ENCODE measurements around the gene ENDOG.
"Not testable (repeated sequence)": the region's sequence is repeated elsewhere in the genome, so short reads cannot be mapped to it uniquely, and the experiment has no call there.

Gene ENDOG

DNA sequence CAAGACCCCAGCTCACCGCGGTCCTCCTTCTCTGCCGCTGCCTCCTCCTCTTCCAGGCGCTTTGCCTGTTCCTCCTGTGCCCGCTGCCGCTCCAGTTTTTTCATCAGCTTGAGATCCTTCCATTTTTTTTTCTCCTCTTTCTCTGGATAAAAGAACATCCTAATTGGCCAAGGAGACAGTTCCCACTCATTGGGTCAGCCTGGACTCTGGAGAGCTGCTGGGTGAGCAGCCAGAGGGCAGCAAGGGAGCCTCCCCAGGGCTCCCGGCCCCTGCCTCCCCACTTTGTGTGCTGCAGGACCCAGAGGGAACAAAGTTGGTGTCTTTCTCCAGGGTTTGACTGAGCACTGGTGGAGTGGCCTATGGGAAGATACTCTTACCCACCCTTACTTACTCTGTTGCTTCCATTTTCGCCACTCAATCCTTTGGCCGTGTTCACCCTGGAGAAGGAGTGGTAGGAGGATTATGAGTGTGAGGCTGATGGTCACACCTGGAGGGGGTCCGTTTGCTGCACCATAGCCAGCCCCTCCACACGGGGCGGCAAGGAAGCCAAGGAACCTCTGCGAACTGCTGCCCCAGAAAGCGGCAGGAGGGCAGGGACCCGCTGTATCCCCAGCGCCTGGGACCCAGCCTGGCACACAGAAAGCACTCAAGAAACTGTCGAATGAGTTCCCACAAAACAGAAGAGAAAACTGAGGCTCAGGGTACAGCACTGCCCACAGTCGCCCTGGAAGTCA lies 10.6 kb downstream of the ENDOG start:
- DNase-seq (ENCODE audit: low read depth) = no peak

DNA sequence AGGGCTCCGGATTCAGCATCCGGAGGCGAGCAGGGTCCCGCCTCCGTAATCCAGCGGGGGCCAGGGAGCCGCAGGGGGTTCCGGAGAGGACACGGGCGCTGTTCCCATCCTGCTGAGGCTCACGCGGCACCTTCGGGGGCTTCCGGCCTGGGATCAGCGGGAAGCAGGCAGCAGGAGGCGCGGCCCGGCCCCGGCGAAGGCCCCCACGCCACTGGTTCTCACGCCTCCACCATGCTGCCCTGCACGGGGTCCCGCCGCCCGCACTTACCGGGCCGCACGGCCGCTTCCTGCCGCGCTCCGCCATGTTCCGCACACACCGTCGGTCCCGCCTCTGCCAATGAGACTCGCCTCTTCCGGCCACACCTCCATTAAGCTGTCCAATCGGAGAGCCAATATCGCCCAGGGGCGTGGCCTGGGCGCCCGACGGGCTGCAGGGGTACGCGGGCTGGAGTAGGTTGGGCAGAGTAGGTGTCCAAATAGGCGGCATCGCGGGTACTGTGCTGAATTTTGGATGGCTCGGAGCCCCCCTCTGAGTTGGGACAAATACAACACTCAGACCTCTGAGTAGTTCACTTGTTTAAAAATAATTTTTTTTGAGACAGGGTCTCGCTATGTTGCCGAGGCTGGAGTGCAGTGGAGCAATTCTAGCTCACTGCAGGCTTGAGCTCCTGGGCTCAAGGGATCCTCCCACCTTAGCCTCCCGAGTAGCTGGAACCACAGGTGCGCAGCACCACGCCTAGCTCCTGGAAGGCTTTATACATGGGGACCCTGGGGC lies 11.4 kb downstream of the ENDOG start, which contains the start of gene SPOUT1:
TSS of gene SPOUT1 (minus strand) at position 318 of the 775 bp plus-strand sequence. CDS start at position 304, 14 bp downstream.
- DNase-seq (ENCODE audit: low read depth) = peak; percentile 91

DNA sequence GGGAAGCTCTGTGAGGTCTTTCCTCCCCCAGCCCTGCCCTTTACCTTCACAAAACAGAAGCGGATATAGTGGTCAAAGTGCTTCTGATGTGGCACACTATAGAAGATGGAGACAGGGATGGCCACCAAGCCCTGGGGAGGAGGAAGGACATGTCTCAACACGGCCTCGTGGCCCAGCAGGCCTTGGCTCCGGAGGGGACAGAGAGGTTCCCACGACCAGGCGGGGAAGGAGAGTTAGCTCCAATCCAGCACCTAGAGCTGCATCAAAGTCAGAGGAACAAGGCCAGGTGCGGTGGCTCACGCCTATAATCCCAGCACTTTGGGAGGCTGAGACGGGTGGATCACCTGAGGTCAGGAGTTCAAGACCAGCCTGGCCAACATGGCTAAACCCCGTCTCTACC lies 15.4 kb downstream of the ENDOG start:
- DNase-seq (ENCODE audit: low read depth) = no peak

DNA sequence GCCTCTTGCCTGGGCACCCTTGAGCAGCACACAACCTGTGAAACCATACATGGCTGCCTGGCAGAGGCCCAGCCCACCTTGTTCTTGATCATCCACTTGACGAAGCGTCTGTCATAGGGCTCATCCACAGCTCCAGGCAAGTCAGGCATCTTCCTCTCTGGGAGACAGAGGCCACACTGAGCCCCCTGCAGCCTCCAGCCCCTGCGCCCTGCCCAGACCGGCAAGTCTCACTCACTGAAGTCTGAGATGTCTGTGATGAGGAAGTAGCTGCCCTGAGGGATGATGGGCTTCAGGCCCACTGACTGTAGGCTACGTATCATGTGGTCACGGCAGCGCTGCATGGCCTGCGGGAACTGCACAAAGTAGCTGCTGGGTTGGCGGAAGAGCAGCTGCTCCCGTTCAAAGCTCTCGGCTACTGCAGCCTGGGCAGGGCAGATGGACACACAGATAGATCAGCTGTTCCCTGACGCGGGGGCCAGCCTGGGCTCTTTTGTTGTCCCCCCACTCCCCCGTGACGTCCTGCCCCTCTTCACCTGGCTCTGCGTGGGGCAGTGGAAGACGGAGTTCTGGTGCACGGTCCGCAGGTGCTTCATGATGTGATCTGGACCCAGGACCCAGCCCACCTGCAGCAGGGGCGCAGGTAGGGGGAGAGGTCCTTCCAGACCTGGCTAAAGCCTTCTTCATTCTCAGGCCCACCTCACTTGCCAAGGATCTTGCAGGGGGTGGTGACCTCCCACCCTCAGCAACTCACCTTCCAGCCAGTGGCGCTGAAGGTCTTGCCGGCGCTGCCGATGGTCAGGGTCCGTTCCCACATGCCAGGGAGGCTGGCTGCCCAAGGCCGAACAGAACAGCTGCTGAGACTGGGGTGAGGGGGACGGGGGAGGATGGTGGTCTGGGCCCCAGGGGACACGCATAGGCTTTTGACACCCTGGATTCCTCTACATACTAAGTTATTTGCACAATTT lies 17.2 kb downstream of the ENDOG start:
- no peak for DNase-seq (ENCODE audit: low read depth)

DNA sequence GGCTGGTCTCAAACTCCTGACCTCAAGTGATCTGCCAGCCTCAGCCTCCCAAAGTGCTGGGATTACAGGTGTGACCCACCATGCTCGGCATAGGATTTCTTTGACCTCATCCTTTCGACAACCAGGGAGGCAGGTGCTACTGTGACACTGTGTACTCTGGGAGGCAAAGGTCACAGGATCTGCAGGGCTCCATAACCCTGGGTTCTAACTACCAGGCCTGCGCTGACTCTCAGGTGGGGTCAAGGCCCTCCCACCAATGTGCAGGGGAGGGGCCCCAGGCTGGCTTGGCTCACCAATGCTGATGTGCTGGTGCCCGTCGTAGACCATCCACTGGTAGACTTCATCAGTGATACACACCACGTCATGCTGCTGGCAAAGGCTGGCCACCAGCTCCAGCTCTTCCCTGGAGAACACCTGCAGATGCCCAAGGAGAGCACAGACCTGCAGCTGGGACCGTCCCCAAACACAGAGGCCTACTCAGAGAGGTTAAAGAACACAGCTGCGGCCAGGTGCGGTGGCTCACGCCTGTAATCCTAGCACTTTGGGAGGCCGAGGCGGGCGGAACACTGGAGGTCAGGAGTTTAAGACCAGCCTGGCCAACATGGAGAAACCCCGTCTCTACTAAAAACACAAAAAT lies 18.3 kb downstream of the ENDOG start:
- no peak for DNase-seq (ENCODE audit: low read depth)

DNA sequence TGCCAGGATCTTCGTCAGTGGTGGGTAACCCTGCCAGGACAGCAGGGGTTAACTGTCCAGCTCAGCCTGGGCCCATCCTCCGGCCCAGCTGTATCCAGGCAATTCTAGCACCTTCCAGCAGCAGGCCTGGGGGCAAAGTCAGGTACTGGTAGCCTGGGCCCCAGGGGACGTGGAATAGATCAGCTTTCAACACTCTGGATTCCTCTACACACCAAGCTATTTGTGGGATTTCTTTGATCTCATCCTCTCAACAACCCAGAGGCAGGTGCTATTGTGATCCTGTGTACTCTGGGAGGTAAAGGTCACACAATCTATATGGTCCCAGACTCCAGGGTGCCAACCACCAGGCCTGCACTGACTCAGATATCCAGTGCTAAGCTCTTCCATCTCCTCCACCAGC lies 20.0 kb downstream of the ENDOG start:
- DNase-seq (ENCODE audit: low read depth) = no peak

DNA sequence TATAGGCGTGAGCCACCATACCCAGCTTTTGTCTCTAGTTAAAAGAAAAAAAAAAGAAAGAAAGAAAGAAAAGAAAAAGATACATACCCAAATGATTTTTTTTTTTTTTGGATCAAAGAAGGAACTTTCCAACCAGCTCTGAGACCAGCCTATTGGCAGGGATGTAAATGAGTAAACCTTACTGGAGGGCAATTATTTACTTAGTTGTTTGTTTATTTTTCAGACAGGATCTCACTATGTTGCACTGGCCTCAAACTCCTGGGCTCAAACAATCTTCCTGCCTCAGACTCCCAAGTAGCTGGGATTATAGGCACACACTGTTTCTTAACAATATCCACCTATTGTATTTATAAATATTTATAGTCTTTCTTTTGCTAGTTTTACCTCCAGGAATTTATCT lies 22.2 kb downstream of the ENDOG start:
- no peak for DNase-seq (ENCODE audit: low read depth)

DNA sequence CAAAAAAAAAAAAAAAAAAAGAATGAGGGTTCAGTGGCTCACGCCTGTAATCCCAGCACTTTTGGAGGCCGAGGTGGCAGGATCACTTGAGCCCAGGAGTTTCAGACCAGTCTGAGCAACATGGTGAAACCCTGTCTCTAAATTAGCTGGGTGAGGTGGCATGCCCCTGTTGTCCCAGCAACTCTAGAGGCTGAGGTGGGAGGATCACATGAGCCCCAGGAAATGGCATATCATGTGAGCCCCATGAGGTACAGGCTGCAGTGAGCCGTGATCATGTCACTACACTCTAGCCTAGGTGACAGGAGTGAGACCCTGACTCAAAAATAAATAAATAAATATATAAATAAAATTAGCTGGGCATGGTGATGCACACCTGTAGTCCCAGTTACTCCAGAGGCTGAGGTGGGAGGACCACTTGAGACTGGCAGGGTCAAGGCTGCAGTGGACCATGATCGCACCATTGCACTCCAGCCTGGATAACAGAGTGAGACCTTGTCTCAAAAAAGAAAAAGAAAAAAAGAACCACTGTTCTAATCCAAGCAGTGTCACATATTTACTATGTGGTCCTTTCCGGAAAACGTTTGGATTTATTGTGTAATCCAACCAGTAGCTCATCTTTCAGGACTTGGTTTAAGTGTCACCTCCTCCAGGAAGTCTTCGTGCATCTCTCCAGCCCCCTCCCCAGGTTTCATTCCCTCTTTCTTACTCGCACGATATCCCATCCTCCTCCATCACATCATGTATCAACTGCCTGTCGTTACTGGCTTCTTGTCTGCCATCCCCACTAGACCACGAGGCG lies 23.6 kb downstream of the ENDOG start:
- DNase-seq (ENCODE audit: low read depth) = no peak

DNA sequence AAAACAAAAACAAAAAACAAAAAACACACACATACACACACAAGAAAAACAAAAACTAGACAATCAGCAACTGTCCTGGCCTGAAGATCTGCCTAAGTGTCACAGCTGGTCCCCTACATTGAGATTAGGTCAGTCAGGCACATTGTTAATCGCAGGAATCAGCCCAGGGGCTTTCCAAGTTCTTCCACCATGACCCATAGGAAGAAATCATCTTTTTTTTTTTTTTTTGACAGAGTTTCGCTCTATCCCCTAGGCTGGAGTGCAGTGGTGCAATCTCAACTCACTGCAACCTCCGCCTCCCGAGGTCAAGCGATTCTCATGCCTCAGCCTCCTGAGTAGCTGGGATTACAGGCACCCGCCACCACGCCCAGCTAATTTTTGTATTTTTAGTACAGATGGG lies 24.9 kb downstream of the ENDOG start:
- DNase-seq (ENCODE audit: low read depth) = not testable (repeated sequence)

DNA sequence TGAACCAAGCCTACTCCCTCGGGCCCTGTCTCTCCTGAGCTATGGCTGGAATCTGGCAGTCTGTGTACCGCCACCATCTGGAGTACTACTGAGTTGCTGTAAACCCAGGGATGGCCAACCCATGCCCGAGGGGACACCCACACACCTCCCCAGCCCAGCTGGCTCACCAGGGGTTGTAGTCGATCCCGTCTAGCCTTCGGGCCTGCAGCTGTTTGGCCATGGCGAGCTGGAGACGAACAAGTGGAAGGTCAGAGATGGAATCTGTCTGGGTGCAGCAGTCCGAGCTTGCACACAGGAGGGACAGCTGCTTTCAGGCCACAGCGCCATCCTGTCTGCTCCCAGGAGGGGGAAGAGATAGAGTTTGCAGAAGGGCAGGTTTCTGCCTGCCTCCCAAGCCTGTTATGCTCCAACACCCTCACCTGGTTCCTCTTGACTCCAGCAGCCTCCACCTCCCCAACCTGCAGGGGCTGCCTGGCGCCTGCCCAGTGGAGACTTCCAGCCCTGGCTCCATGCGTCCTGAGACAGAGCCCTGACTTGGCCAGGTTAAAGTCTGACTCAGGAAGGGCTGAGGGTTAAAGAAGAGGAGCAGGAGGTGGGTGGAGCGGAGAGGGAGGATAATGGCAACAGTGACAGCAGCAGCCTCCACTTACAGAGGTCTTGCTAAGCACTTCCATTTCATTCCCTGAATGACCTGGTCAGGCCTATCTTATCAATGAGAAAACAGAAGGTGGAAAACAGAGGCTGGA lies 27.1 kb downstream of the ENDOG start:
- DNase-seq (ENCODE audit: low read depth) = no peak

DNA sequence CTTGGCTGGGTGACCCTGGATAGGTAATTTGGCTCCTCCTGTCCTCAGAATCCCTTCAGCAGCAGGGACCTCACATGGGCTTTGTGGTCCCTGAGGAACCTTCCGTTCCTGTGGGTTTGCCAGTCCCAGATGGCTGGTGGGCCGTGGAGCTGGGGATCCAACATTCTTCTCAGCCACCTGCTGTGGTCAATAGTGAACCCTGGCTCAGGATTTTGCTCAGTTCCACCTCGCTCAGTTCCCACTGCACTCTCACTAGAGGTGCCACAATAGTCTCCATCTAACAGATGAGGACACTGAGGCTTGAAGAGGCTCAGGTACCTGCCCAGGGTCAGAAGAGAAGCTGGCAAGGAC lies 28.4 kb downstream of the ENDOG start:
- no peak for DNase-seq (ENCODE audit: low read depth)

DNA sequence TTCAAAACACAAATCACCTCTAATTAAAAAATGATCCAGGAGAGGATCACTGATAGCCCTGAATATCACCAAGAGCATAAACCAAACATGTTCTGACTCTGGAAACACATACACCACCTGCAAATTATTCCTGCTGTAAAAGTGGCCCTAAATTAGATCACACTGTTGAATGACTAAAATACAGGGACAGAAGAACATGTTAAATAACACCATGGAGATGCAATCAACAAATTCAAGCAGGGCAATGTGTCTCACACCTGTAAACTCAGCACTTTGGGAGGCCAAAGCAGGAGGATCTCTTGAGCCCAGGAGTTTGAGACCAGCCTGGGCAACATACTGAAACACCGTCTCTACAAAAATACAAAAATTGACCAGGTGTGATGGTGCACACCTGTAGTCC lies 29.5 kb downstream of the ENDOG start:
- no peak for DNase-seq (ENCODE audit: low read depth)

DNA sequence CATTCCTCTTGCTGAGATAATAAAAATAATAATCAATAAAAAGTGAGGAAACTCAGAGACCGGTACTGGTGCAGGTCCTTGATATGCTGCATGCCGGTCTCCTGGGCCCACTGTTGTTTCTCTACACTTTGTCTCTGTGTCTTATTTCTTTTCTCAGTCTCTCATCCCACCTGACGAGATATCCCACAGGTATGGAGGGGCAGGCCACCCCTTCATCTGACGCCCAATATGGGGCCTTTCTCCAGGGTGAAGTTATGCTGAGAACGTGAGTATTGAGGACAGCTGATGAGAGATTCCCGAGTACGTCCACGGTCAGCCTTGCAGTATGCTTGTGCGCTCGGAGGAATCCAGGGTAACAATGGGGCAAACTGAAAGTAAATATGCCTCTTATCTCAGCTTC lies 32.7 kb downstream of the ENDOG start:
- not testable (repeated sequence) for DNase-seq (ENCODE audit: low read depth)

DNA sequence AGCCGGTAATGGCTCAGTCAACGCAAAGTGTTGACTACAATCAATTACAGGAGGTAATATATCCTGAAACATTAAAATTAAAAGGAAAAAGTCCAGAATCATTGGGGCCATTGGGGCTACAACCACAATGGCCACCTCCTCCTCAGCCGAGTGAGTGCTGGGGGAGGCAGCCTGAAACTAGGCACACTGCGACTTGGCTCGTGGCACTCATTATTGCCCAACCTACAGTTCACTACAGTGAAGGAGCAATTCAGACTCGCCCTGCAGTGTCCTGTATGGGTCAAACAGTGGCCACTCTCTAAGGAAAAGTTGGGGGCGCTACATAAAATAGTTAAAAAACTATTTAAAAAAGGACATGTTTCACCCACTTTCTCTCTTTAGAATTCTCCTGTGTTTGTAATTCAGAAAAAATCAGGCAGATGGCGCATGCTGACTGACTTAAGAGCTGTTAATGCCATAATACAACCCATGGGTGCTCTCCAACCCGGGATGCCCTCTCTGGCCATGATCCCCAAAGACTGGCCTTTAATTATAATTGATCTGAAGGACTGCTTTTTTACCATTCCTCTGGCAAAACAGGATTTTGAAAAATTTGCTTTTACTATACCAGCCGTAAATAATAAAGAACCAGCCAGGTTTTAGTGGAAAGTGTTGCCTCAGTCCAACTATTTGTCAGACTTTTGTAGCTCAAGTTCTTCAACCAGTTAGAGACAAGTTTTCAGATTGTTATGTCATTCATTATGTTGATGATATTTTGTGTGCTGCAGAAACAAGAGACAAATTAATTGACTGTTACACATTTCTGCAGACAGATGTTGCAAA lies 33.7 kb downstream of the ENDOG start:
- not testable (repeated sequence) for DNase-seq (ENCODE audit: low read depth)

DNA sequence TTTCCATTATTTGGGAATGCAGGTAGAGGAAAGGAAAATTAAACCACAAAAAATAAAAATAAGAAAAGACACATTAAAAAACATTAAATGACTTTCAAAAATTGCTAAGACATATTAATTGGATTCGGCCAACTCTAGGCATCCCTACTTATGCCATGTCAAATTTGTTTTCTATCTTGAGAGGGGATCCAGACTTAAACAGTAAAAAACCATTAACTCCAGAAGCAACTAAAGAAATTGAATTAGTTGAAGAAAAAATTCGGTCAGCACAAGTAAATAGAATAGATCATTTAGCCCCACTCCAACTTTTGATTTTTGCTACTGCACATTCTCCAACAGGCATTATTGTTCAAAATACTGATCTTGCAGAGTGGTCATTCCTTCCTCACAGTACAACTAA lies 34.3 kb downstream of the ENDOG start:
- not testable (repeated sequence) for DNase-seq (ENCODE audit: low read depth)

DNA sequence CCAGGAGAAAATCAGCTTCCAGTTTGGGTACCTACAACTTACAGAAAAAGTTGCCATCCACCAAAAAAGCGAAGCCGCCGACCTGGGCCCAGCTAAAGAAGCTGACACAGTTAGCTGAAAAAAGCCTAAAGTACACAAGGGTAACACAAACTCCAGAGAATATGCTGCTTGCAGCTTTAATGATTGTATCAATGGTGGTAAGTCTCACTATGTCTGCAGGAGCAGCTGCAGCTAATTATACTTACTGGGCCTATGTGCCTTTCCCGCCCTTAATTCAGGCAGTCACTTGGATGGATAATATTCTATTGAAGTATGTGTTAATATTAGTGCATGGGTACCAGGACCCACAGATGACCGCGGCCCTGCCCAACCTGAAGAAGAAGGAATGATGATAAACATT lies 36.2 kb downstream of the ENDOG start:
- DNase-seq (ENCODE audit: low read depth) = not testable (repeated sequence)

DNA sequence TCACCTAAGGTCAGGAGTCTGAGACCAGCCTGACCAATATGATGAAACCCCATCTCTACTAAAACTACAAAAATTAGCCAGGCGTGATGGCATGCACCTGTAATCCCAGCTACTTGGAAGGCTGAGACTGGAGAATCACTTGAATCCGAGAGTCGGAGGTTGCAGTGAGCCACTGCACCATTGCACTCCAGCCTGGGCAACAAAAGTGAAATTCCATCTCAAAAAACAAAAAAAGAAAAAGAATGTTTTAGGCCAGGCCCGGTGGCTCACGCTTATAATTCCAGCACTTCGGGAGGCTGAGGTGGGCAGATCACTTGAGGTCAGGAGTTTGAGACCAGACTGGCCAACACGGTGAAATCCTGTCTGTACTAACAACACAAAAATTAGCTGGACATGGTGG lies 40.2 kb downstream of the ENDOG start:
- DNase-seq (ENCODE audit: low read depth) = not testable (repeated sequence)

DNA sequence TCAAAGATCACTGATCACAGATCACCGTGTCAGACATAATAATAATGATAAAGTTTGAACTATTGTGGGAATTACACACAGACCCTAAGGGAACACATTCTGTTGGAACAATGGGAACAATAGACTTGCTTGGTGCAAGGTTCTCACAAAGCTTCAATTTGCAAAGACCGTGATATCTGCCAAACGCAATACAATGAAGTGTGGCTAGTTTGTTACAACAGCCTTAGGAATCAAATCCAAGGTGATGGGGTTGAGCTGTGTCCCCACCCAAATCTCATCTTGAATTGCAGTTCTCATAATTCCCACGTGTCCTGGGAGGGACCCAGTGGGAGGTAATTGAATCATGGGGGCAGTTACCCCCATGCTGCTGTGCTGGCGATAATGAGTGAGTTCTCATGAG lies 42.6 kb downstream of the ENDOG start:
- DNase-seq (ENCODE audit: low read depth) = no peak

DNA sequence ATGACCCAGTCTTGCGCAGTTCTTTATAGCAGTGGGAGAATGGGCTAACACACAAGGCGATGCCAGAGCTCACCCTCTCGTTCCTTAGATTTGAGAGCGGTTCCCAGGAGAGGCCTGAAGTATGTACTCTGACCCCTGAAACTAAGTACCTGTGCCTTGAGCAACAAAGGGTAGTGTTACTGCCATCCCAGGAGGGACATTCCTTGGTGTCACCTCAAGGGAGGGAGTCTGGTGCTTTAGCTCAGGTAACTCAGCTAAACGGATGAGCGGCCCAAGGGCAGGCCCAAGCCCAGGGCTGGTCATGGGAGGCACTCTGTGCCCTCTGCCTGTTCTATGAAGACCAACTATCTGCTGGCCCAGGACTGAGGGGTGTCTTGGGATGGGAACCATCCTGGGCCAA lies 43.2 kb downstream of the ENDOG start:
- DNase-seq (ENCODE audit: low read depth) = no peak
